T-helper 2 cell treated with Interferon-gamma antibody and Interleukin-4, amounts not matched to agents 5 μg/mL and 100 μg/mL, for 36 hours (primary cell): ENCODE results near the gene BICC1.

Source experiments
- DNase-seq: peaks from one replicate; pipeline ENCODE4 v3.0.0; 2021; ENCODE audit warnings: low spot score
- H3K27ac Mint-ChIP-seq: one replicate; pipeline ENCODE4 v1.8.0; 2021; ENCODE audit warnings: mild to moderate bottlenecking, mixed read lengths
- H3K27me3 Mint-ChIP-seq: one replicate; pipeline ENCODE4 v1.8.0; 2021; ENCODE audit warnings: low read depth, mixed read lengths
- H3K36me3 Mint-ChIP-seq: one replicate; pipeline ENCODE4 v1.8.0; 2021; ENCODE audit warnings: low read depth, mixed read lengths
- H3K4me1 Mint-ChIP-seq: one replicate; pipeline ENCODE4 v1.8.0; 2021; ENCODE audit warnings: low read depth, mixed read lengths
- H3K4me3 Mint-ChIP-seq: one replicate; pipeline ENCODE4 v1.8.0; 2022; ENCODE audit warnings: mild to moderate bottlenecking, moderate library complexity, mixed read lengths
- H3K9me3 Mint-ChIP-seq: one replicate; pipeline ENCODE4 v1.8.0; 2021; ENCODE audit warnings: mixed read lengths

The BICC1 gene

DNA sequence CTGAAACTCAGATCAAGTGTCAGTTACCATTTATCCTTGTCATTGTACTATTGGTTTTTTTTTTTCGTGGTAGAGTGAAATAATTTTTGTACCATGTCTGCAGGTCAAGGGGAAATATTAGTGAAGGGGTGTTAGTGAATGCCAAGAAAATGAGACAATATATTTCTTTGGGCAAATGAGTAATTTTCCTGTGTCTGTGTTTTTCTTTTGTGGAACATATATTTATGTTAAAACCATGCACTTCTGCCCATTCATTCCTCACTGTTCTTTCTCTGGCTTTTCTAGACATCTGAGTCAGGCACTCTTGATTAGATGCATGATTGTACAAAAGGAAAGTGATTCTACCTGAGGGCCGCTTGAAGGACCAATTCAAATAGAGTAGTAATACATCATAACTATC is 161.6 kb downstream of the BICC1 start:
- no peaks in the 10 kb centered on the region for H3K36me3 Mint-ChIP-seq
- H3K9me3 Mint-ChIP-seq = peaks cover 4% of the 10 kb centered on the region
- no peaks in the 10 kb centered on the region for H3K4me1 Mint-ChIP-seq
- no peak for DNase-seq
- no peak overlapping the region for H3K27ac Mint-ChIP-seq
- H3K27me3 Mint-ChIP-seq = no peaks in the 10 kb centered on the region
- no peak overlapping the region for H3K4me3 Mint-ChIP-seq

DNA sequence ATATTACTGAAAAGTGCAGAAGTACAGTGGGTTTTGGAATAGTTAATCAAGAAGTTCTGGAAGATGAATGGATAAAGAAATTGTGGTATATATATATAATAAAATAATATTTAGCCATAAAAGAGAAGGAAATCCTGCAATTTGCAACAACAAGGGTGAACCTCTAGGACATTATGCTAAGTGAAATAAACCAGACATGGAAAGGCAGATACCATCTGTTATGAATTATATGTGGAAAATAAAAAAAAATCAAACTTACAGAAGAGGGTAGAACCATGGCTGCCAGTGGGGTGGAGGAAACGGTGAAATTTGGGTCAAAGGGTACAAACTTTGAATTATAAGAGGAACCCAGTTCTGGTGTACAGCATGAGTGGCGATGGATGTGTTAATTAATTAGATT is 162.6 kb downstream of the BICC1 start:
- peaks cover 4% of the 10 kb centered on the region for H3K9me3 Mint-ChIP-seq
- H3K27me3 Mint-ChIP-seq = no peaks in the 10 kb centered on the region
- no peak overlapping the region for H3K4me3 Mint-ChIP-seq
- no peak for DNase-seq
- H3K36me3 Mint-ChIP-seq = no peaks in the 10 kb centered on the region
- no peak overlapping the region for H3K27ac Mint-ChIP-seq
- no peaks in the 10 kb centered on the region for H3K4me1 Mint-ChIP-seq

DNA sequence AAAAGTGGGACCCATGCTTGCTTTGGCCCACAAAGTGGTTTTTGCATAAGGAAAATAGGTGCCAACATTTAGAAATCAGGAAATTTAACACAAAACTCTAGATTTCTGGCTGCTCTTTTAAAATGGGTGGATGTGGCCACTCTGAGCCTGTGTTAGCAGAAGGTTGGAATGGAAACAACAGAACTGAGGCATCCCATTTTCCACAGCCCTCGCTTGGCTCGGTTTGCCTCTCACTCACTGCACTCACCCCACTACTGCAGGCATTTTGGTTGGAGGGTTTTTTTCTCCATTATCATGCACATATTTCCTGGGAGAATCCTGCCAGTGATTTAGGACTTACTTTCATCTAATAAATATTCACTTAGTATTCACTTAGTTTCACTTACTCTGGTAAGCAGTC is 178.9 kb downstream of the BICC1 start:
- no peak overlapping the region for H3K4me3 Mint-ChIP-seq
- peaks cover 18% of the 10 kb centered on the region for H3K9me3 Mint-ChIP-seq
- no peaks in the 10 kb centered on the region for H3K4me1 Mint-ChIP-seq
- no peaks in the 10 kb centered on the region for H3K36me3 Mint-ChIP-seq
- no peak overlapping the region for H3K27ac Mint-ChIP-seq
- H3K27me3 Mint-ChIP-seq = no peaks in the 10 kb centered on the region
- DNase-seq = no peak

DNA sequence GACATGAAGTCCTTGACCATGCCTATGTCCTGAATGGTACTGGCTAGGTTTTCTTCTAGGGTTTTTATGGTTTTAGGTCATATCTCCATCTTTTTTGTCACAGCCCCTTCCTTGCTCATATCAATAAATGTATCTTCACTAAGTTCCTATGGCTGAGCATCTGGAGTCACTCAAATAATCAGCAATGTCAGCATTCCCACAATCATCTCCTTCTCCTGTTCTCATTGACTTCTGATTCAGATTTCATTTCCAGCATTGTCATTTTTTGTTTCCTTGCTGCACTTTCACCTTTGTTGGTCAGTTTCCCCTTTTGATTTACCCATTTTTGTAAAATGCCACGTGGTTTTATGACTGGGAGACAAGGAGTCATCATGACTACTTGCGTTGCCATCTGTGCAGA is 181.2 kb downstream of the BICC1 start:
- H3K36me3 Mint-ChIP-seq = no peaks in the 10 kb centered on the region
- no peak overlapping the region for H3K4me3 Mint-ChIP-seq
- DNase-seq = no peak
- H3K9me3 Mint-ChIP-seq = peaks cover 15% of the 10 kb centered on the region
- H3K27me3 Mint-ChIP-seq = no peaks in the 10 kb centered on the region
- no peak overlapping the region for H3K27ac Mint-ChIP-seq
- no peaks in the 10 kb centered on the region for H3K4me1 Mint-ChIP-seq

DNA sequence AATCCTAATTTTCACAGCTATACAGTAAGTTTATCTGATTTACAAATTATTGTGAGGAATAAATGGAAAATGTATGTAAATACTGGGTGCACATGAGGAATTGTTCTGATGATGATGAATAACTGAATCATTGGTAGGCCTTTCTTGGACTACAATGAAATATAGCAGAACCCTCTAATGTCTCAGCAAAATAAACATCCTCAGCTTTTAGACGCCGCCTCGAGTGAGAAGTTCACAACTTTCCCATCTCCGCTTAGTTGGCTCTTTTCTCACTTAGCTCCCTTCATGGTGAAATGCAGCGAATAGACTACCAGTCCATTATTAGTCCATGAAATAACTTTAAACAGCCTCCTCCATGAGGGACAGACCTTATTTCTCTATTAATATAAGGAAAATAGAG is 182.3 kb downstream of the BICC1 start:
- peaks cover 15% of the 10 kb centered on the region for H3K9me3 Mint-ChIP-seq
- H3K4me3 Mint-ChIP-seq = no peak overlapping the region
- no peaks in the 10 kb centered on the region for H3K36me3 Mint-ChIP-seq
- H3K4me1 Mint-ChIP-seq = no peaks in the 10 kb centered on the region
- no peaks in the 10 kb centered on the region for H3K27me3 Mint-ChIP-seq
- DNase-seq = no peak
- H3K27ac Mint-ChIP-seq = no peak overlapping the region

DNA sequence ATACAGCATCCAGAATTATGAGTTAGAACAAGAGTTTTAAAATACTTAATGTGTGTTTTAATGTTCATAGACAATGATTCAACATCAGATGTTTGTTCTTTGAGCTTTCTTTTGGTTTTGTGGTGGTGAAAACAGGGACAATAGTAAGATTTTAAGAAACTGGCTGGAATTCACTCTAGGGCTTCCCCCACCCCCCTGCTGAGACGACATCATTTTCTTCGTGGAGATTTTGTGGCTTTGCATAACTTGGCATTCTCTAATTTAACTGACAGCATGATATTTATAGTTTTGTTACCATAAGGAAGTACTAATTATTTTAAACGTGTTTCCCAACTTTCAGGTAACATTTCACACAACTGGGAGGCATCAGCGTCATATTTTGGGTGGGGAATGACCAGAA is 184.1 kb downstream of the BICC1 start:
- H3K27ac Mint-ChIP-seq = no peak overlapping the region
- peaks cover 5% of the 10 kb centered on the region for H3K9me3 Mint-ChIP-seq
- no peaks in the 10 kb centered on the region for H3K4me1 Mint-ChIP-seq
- no peak for DNase-seq
- H3K4me3 Mint-ChIP-seq = no peak overlapping the region
- no peaks in the 10 kb centered on the region for H3K27me3 Mint-ChIP-seq
- no peaks in the 10 kb centered on the region for H3K36me3 Mint-ChIP-seq

DNA sequence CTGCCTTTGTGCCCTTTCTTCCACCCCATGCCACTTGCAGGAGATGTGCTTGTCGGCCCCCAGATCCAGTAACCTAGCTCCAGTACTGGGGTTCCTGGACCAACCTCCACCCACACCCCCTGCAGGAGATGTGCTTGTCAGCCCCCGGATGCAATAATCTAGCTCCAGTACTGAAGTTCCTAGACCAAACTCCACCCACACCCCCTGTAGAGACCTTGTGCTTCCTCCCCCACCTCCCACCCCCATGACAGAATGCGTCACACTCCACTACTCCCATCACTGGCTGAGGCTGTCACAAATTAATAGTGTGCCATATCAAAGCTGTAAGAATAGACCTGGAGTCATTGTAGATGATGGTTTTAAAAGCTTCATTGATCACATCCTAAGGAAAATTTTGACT is 185.0 kb downstream of the BICC1 start:
- H3K27me3 Mint-ChIP-seq = no peaks in the 10 kb centered on the region
- no peak overlapping the region for H3K27ac Mint-ChIP-seq
- no peak overlapping the region for H3K4me3 Mint-ChIP-seq
- DNase-seq = no peak
- H3K9me3 Mint-ChIP-seq = peaks cover 5% of the 10 kb centered on the region
- H3K4me1 Mint-ChIP-seq = no peaks in the 10 kb centered on the region
- no peaks in the 10 kb centered on the region for H3K36me3 Mint-ChIP-seq

DNA sequence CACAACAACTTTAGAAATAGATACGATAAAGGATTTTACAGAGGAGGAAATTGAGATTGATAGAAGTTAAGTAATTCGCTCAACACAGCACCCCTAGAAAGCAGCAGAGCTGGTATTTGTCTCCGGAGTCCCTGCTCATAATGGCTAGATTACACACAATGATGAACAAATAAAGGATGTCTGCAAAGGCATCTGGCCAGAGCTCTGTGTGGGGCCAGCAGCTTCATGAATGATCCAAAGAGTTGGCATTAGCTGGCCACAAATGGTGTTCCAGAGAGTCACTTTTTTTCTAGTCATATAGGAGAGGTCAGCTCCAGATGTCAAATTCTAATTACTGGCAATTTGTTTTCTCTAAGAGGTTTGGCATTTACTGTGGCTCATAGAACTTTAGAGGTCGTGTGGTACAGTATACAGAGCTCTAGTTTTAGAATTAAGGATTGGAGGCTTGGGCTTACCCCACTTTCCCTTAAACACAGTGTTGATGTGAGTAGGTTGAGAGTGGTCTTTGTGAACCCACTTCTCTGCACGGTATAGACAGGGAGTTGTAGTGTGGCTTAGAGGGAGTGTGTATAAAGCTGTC is 186.2 kb downstream of the BICC1 start:
- no peak for DNase-seq
- H3K4me3 Mint-ChIP-seq = no peak overlapping the region
- no peak overlapping the region for H3K27ac Mint-ChIP-seq
- H3K9me3 Mint-ChIP-seq = peaks cover 3% of the 10 kb centered on the region
- H3K36me3 Mint-ChIP-seq = no peaks in the 10 kb centered on the region
- no peaks in the 10 kb centered on the region for H3K4me1 Mint-ChIP-seq
- H3K27me3 Mint-ChIP-seq = no peaks in the 10 kb centered on the region

DNA sequence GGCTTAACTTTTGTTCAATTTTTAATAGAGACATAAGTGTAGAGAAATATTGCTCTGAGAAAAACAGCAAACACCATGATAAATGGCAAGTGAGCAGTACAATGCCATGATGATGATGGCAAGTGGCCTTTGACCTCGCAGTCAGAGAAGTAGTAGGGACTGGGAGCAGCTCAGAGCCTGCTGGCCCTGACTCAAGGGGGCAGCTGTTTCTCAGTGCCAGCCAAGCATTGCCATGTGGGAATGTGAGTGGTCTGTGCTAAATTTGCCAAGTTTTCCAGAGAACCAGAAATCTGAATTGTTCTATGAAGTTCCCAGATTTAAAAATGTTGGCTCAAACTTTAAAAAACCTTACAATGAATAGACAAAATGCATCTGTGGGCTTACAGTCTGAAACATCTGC is 187.9 kb downstream of the BICC1 start:
- H3K4me3 Mint-ChIP-seq = no peak overlapping the region
- no peaks in the 10 kb centered on the region for H3K9me3 Mint-ChIP-seq
- H3K36me3 Mint-ChIP-seq = no peaks in the 10 kb centered on the region
- H3K27ac Mint-ChIP-seq = no peak overlapping the region
- no peaks in the 10 kb centered on the region for H3K4me1 Mint-ChIP-seq
- no peaks in the 10 kb centered on the region for H3K27me3 Mint-ChIP-seq
- no peak for DNase-seq

DNA sequence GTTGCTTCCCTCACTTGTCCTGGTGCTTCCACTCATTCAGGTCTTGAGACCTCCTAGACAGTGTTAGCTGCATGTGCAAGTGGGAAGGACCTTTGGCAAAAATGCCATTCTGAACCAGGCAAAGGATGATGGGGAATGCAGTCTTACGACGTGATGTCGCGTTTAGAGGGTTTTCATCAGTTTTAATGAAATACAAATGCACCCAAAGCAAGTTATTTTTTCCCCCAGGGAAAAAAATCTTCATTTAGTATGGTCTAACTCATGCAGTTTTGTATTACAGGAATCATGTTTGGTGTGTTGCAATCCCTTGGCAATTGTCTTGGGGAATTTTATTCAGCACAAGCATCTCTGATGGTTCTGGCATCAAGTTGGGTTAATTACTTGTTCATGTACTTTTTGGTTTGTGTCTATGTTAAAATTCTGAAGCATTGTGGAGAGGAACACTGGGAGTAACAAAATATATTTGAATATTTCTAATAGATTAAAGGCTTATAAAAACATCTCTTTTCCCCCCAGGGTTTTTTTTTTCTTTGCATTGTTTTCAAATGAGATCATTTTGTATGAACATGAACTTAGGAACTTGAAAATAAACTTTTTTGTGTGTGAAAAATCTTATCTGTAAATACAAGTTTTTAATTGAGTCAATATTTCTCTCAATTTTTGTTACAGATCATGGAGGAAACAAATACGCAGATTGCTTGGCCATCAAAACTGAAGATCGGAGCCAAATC is 188.9 kb downstream of the BICC1 start:
- Mint-ChIP-seq H3K27me3 (no peaks in the 10 kb centered on the region), H3K4me3 (no peak overlapping the region), H3K9me3 (no peaks in the 10 kb centered on the region), H3K4me1 (no peaks in the 10 kb centered on the region), H3K36me3 (no peaks in the 10 kb centered on the region), H3K27ac (no peak overlapping the region)
- no peak for DNase-seq

DNA sequence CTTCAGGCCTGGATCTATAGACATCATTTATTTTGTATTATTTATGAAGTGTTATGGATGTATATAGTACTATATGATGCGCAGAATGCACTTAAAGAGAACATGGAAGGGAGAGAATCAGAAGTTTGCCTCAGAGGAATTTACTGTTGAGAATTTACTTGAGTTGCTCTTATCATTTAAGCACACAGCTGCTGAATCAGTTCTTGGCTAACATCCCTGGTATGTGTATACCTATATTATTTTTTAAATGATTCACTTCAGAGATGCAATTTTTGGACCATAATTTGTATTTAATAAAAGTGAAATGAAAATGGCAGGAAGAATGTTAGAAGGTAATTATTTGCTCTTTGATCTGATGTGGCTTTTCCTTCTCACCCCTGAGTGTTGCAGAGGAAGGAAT is 191.6 kb downstream of the BICC1 start:
- Mint-ChIP-seq H3K4me3 (no peak overlapping the region), H3K27me3 (no peaks in the 10 kb centered on the region), H3K9me3 (peaks cover 4% of the 10 kb centered on the region), H3K4me1 (no peaks in the 10 kb centered on the region), H3K36me3 (no peaks in the 10 kb centered on the region), H3K27ac (no peak overlapping the region)
- DNase-seq = no peak

DNA sequence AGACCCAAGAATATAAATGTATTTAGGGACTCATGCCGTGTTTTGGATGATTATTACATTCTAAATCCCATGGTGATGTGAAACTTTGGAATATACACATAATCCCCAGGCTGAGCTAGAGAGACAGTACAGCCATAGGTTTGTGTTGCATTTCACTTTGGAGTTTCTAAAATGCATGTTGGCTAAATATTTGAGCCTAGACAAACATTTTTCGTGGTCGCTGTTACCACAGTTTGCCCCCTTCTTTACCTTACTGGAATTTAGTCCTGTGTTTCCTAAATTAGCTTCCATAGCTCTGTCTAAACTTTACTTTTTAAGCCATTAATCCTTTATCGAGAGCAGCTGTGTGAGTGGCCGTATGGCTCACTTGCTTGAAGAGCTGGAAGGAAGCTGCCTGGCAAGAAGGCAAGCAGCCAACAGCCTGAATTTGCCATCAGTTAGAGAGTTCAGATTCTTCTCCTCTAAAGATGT is 192.0 kb downstream of the BICC1 start:
- H3K4me1 Mint-ChIP-seq = no peaks in the 10 kb centered on the region
- no peaks in the 10 kb centered on the region for H3K27me3 Mint-ChIP-seq
- no peaks in the 10 kb centered on the region for H3K36me3 Mint-ChIP-seq
- no peak overlapping the region for H3K4me3 Mint-ChIP-seq
- peaks cover 4% of the 10 kb centered on the region for H3K9me3 Mint-ChIP-seq
- no peak overlapping the region for H3K27ac Mint-ChIP-seq
- DNase-seq = no peak

DNA sequence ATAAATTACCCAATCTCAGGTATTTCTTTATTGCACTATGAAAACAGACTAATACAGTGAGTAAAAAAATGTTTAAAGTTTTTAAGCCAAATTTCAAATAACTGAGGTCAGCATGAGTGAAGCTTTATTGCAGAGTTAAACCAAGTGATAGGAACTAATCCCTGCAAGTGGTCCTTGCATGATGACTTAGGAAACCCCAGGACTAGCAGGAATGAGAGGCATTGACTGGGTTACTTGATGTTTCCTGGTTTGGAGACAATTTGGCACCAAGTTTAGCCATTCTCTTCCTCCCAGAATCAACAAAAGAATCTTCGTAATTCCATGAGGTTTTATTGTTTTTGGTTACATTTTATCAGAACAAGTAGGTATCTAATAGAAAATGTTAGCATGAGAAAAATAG is 194.2 kb downstream of the BICC1 start:
- Mint-ChIP-seq H3K4me3 (no peak overlapping the region), H3K27me3 (no peaks in the 10 kb centered on the region), H3K4me1 (no peaks in the 10 kb centered on the region), H3K9me3 (peaks cover 4% of the 10 kb centered on the region), H3K36me3 (no peaks in the 10 kb centered on the region), H3K27ac (no peak overlapping the region)
- DNase-seq = no peak

DNA sequence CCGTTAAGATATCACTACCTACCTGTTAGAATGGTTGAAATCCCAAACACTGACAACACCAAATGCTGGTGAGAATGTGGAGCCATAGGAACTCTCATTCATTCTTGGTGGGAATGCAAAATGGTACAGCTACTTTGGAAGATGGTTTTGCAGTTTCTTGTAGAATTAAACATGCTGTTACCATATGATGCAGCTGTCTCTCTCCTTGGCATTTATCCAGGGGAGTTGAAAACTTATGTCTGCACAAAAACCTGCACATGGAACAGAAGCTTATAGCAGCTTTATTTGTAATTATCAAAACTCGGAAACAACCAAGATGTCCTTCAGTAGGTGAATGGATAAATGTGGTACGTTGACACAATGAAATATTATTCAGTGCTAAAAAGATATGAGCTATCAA is 199.5 kb downstream of the BICC1 start:
- H3K4me3 Mint-ChIP-seq = no peak overlapping the region
- no peak overlapping the region for H3K27ac Mint-ChIP-seq
- H3K9me3 Mint-ChIP-seq = peaks cover 2% of the 10 kb centered on the region
- H3K36me3 Mint-ChIP-seq = no peaks in the 10 kb centered on the region
- H3K4me1 Mint-ChIP-seq = no peaks in the 10 kb centered on the region
- no peaks in the 10 kb centered on the region for H3K27me3 Mint-ChIP-seq
- no peak for DNase-seq

DNA sequence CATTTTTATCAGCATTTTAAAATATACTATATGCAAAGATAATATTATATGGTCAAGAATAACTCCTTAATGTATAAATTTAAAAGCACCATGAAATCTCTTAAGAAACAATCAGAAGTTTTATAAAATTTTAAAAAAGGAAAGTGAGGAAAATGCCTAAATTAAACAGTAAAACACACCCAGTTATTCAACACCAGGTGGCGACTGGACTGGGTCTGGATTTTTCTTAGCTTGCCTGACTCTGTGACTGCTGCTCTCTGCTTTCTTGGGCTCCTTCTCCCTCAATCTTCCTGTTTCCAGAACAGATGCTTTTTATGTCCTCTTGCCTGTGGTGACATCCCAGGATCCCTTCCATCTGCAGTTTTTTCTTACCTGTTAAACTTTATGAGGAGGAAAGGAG is 200.3 kb downstream of the BICC1 start:
- H3K4me1 Mint-ChIP-seq = no peaks in the 10 kb centered on the region
- H3K27me3 Mint-ChIP-seq = no peaks in the 10 kb centered on the region
- DNase-seq = no peak
- no peaks in the 10 kb centered on the region for H3K9me3 Mint-ChIP-seq
- H3K36me3 Mint-ChIP-seq = no peaks in the 10 kb centered on the region
- H3K27ac Mint-ChIP-seq = no peak overlapping the region
- no peak overlapping the region for H3K4me3 Mint-ChIP-seq
